ENCODE results near the gene GTF2F2.

GRCh38 chr13:45109102-45109720 lies 11.1 kb upstream of the GTF2F2 start:
- TF ChIP-seq CTCF (conservative IDR thresholded peaks at IDR 0.05; ENCODE audit: low read depth, low read length) (no peak), EZH2 (IDR thresholded peaks at IDR 0.05; ENCODE audit: borderline replicate concordance, low read depth, low read length, poor library complexity, severe bottlenecking) (no peak)
